SK-N-SH (cell line): ENCODE results near the gene CELF4. TPM values are rescaled to one million over a fixed set of nuclear protein-coding genes. Genes with fewer than 3 reads are reported as not detected.

Experiments
- CTCF ChIA-PET: fragments of 300-600, 350-600 bp; formaldehyde crosslinking; extraction: SDS; loops from one replicate; lab custom pipeline; 2021; lab: Yijun Ruan, JAX
- POLR2A ChIA-PET: fragments of 350-600 bp; sonication (Branson Sonifier 250); formaldehyde crosslinking; extraction: SDS; loops from one replicate; lab custom pipeline; 2020; ENCODE audit warnings: antibody characterized with exemption, inconsistent platforms; lab: Yijun Ruan, JAX
- DNase-seq: peaks from one replicate; pipeline ENCODE4 v3.0.0; 2012
- H2AFZ ChIP-seq: fragments of 200-600 bp; sonication (generic); 2 replicates; pipeline ENCODE4 v1.8.1; 2016; ENCODE audit warnings: antibody characterized with exemption, mild to moderate bottlenecking, low read depth
- H3F3A ChIP-seq: fragments of 200-600 bp; sonication (generic); replicated peaks from 2 replicates; pipeline ENCODE3; 2016; ENCODE audit warnings: antibody characterized with exemption, mild to moderate bottlenecking; ENCODE audit not compliant: insufficient read depth
- H3K27ac ChIP-seq, 2 experiments: fragments of 200-500 bp in 1 of 2; fragments of 200-600 bp in 1 of 2; sonication (Bioruptor generic) in 1 of 2; sonication (generic), shearing (Covaris generic) in 1 of 2; 2 replicates each; pipeline versions ENCODE4 v1.5.1 to v1.6.1; 2014 to 2016; ENCODE audit warnings: low read depth in 2 of 2, inconsistent platforms in 1 of 2, low read length in 1 of 2, mild to moderate bottlenecking in 1 of 2, mixed read lengths in 1 of 2
- H3K27me3 ChIP-seq: fragments of 200-600 bp; sonication (generic), shearing (Covaris generic); 2 replicates; pipeline ENCODE4 v1.6.1; 2016; ENCODE audit warnings: mixed run types; ENCODE audit not compliant: insufficient read depth
- H3K36me3 ChIP-seq, 2 experiments: fragments of 200-500 bp in 1 of 2; fragments of 200-600 bp in 1 of 2; sonication (Bioruptor generic) in 1 of 2; sonication (generic) in 1 of 2; replicated peaks in 1 of 2; 2 replicates each; pipeline versions ENCODE3 to v1.5.1; 2014 to 2016; ENCODE audit warnings: low read length in 1 of 2, mild to moderate bottlenecking in 1 of 2; ENCODE audit not compliant: insufficient read depth in 2 of 2, control insufficient read depth in 1 of 2
- H3K4me1 ChIP-seq, 2 experiments: fragments of 200-500 bp in 1 of 2; fragments of 200-600 bp in 1 of 2; sonication (Bioruptor generic) in 1 of 2; sonication (generic), shearing (Covaris generic) in 1 of 2; 2 replicates each; pipeline versions ENCODE4 v1.5.1 to v1.6.1; 2014 to 2016; ENCODE audit warnings: low read depth in 1 of 2, low read length in 1 of 2, mixed run types in 1 of 2; ENCODE audit not compliant: insufficient read depth in 2 of 2, control insufficient read depth in 1 of 2
- H3K4me2 ChIP-seq: fragments of 200-600 bp; sonication (generic), shearing (Covaris generic); 2 replicates; pipeline ENCODE4 v1.6.1; 2017; ENCODE audit warnings: mixed run types
- H3K4me3 ChIP-seq, 2 experiments: fragments of 200-500 bp in 1 of 2; fragments of 200-600 bp in 1 of 2; sonication (Bioruptor generic) in 1 of 2; sonication (generic), shearing (Covaris generic) in 1 of 2; 2 replicates each; pipeline versions ENCODE4 v1.5.1 to v1.8.1; 2014 to 2016; ENCODE audit warnings: low read depth in 2 of 2, inconsistent platforms in 1 of 2, low read length in 1 of 2, mild to moderate bottlenecking in 1 of 2, mixed read lengths in 1 of 2, moderate library complexity in 1 of 2
- H3K79me2 ChIP-seq: fragments of 200-600 bp; sonication (generic); 2 replicates; pipeline ENCODE4 v1.8.1; 2017; ENCODE audit warnings: mild to moderate bottlenecking; ENCODE audit not compliant: insufficient read depth
- H3K9ac ChIP-seq: fragments of 200-600 bp; sonication (generic); 2 replicates; pipeline ENCODE4 v1.6.1; 2017; ENCODE audit warnings: mixed run types
- H3K9me2 ChIP-seq: fragments of 200-600 bp; sonication (generic); 2 replicates; pipeline ENCODE4 v1.6.1; 2017; ENCODE audit warnings: mixed run types
- H3K9me3 ChIP-seq: fragments of 200-600 bp; sonication (generic); 2 replicates; pipeline ENCODE4 v1.6.1; 2017; ENCODE audit warnings: mixed run types, mild to moderate bottlenecking, moderate library complexity
- H4K20me1 ChIP-seq: fragments of 200-600 bp; sonication (generic); 2 replicates; pipeline ENCODE4 v1.6.1; 2017; ENCODE audit warnings: mild to moderate bottlenecking, mixed run types; ENCODE audit not compliant: insufficient read depth
- CHD2 ChIP-seq: fragments of 150-350 bp; IDR thresholded peaks from 2 replicates; pipeline ENCODE4 v1.6.1; 2018; ENCODE audit warnings: low read length; ENCODE audit not compliant: partially characterized antibody
- EP300 ChIP-seq, 2 experiments: IDR thresholded peaks; 2 replicates each; pipeline versions ENCODE4 v1.4.0 to v1.6.1; 2012; ENCODE audit warnings: borderline replicate concordance in 1 of 2, low read depth in 1 of 2, low read length in 1 of 2
- MEF2A ChIP-seq: IDR thresholded peaks from 2 replicates; pipeline ENCODE4 v1.4.0; 2012; ENCODE audit warnings: low read depth, borderline replicate concordance
- MXI1 ChIP-seq: IDR thresholded peaks from 2 replicates; pipeline ENCODE4 v1.6.1; 2012; ENCODE audit warnings: mild to moderate bottlenecking, low read depth, low read length, improper control_type of control experiment
- NRF1 ChIP-seq: IDR thresholded peaks from 2 replicates; pipeline ENCODE4 v1.6.1; 2012; ENCODE audit warnings: low read depth, mild to moderate bottlenecking, low read length
- POLR2AphosphoS5 ChIP-seq: IDR thresholded peaks from 2 replicates; pipeline ENCODE4 v1.6.1; 2012; ENCODE audit warnings: low read depth, low read length
- RAD21 ChIP-seq: IDR thresholded peaks from 2 replicates; pipeline ENCODE4 v1.6.1; 2012; ENCODE audit warnings: mild to moderate bottlenecking, low read length
- REST ChIP-seq: IDR thresholded peaks from 2 replicates; pipeline ENCODE4 v1.6.1; 2012; ENCODE audit warnings: mild to moderate bottlenecking, low read depth, low read length, moderate library complexity
- SIN3A ChIP-seq: IDR thresholded peaks from 2 replicates; pipeline ENCODE4 v1.6.1; 2012; ENCODE audit warnings: low read depth, mild to moderate bottlenecking, low read length, moderate library complexity, borderline replicate concordance
- SMC3 ChIP-seq: IDR thresholded peaks from 2 replicates; pipeline ENCODE4 v1.6.1; 2012; ENCODE audit warnings: low read depth, low read length, improper control_type of control experiment
- TCF12 ChIP-seq: IDR thresholded peaks from 2 replicates; pipeline ENCODE4 v1.4.0; 2012
- TEAD4 ChIP-seq: IDR thresholded peaks from 2 replicates; pipeline ENCODE4 v1.4.0; 2012; ENCODE audit warnings: mild to moderate bottlenecking, borderline replicate concordance; ENCODE audit not compliant: insufficient read depth
- USF1 ChIP-seq: IDR thresholded peaks from 2 replicates; pipeline ENCODE4 v1.4.0; 2012; ENCODE audit warnings: low read depth, borderline replicate concordance
- USF2 ChIP-seq: fragments of 150-350 bp; IDR thresholded peaks from 2 replicates; pipeline ENCODE4 v1.6.1; 2017; ENCODE audit warnings: antibody characterized with exemption, low read length, low read depth, borderline replicate concordance
- WGBS: methylation state at CpG from one replicate; pipeline ENCODE4 v1.1.6; 2017; ENCODE audit warnings: low lambda C conversion rate; 5-methylcytosine and 5-hydroxymethylcytosine counted together
- polyA plus RNA-seq, 3 experiments: library from polyadenylated mRNA; depleted of rRNA; stranded (reverse); fragments of >200 nt; gene quantifications; 2 replicates each; pipeline ENCODE4 v1.2.3, GENCODE V29; 2012

Gene CELF4
- polyA plus RNA-seq, 1 of the 3 experiments (the other 2 are of a cell fraction): 0.26 TPM

GRCh38 chr18:37563931-37564392 lies 1.6 kb downstream of the CELF4 start:
- H3K4me3 ChIP-seq: peak overlapping the region in 1 of 2 experiments; percentile 46; a peak in 2 of 4 replicates
- no peaks in the 10 kb centered on the region for H4K20me1 ChIP-seq
- H3K9ac ChIP-seq: no peak overlapping the region
- H3K36me3 ChIP-seq: no peaks in the 10 kb centered on the region
- peak; percentile 56 for DNase-seq
- no peak overlapping the region for H2AFZ ChIP-seq
- H3K27ac ChIP-seq: peak overlapping the region in 1 of 2 experiments; percentile 89; a peak in 2 of 4 replicates
- TF ChIP-seq POLR2AphosphoS5 (no peak), CHD2 (no peak), RAD21 (0 out of 2 replicates have a peak, but pooled peaks have one; percentile 5), EP300 (IDR thresholded peaks at IDR 0.05; ENCODE audit: borderline replicate concordance in 1 of 2, low read depth in 1 of 2, low read length in 1 of 2) (no peak)
- no peaks in the 10 kb centered on the region for H3F3A ChIP-seq
- peaks cover 0 to 10% of the 10 kb centered on the region in 2 experiments; a peak in 2 of 4 replicates for H3K4me1 ChIP-seq
- H3K4me2 ChIP-seq: no peak overlapping the region
- no peaks in the 10 kb centered on the region for H3K9me2 ChIP-seq
- ChIA-PET CTCF (interaction anchor here (0.6 to 2.1 kb wide), 9 partner anchors 16 to 551 kb away, joined by 3 to 6 read pairs (median 3); no protein-coding TSS in a partner anchor), POLR2A (interaction anchor here (0.6 to 2.6 kb wide), 2 partner anchors 14 to 25 kb away, joined by 3 to 12 read pairs; no protein-coding TSS in a partner anchor)
- WGBS: 4% methylated on average over 13 of the region's 13 CpGs
- H3K79me2 ChIP-seq: no peaks in the 10 kb centered on the region
- no peaks in the 10 kb centered on the region for H3K9me3 ChIP-seq
- peaks cover 18% of the 10 kb centered on the region for H3K27me3 ChIP-seq

- no peak for TF ChIP-seq TEAD4
- no peak for TF ChIP-seq TCF12
- Histone ChIP-seq H3K27me3 (peaks cover 6% of the 10 kb centered on the region; the same call in 1 of the 2 replicates), H3K4me3 (no peak overlapping the region), H3K9me3 (no peaks in the 10 kb centered on the region), H3K79me2 (no peaks in the 10 kb centered on the region), H3K9ac (no peak overlapping the region), H3K36me3 (no peaks in the 10 kb centered on the region), H4K20me1 (no peaks in the 10 kb centered on the region), H2AFZ (no peak overlapping the region), H3K4me1 (peaks cover 0 to 4% of the 10 kb centered on the region in 2 experiments; a peak in 2 of 4 replicates), H3K27ac (no peak overlapping the region), H3K4me2 (no peak overlapping the region), H3F3A (no peaks in the 10 kb centered on the region), H3K9me2 (no peaks in the 10 kb centered on the region)
- WGBS: 6% methylated on average over 1 of the region's 1 CpG
- ChIA-PET CTCF (interaction anchor here (1.0 to 1.4 kb wide), 2 partner anchors 12 to 24 kb away, joined by 3 read pairs; no protein-coding TSS in a partner anchor), POLR2A (no interaction called here)
- DNase-seq: no peak
These were observed 3.6 kb downstream of the CELF4 start for GRCh38 chr18:37561986-37562385.

- H3K9me3 ChIP-seq: no peaks in the 10 kb centered on the region
- H3K4me2 ChIP-seq: no peak overlapping the region
- no peaks in the 10 kb centered on the region for H3K36me3 ChIP-seq
- ChIA-PET CTCF (interaction anchor here (1.0 to 2.6 kb wide), 4 partner anchors 20 to 219 kb away, joined by 3 to 15 read pairs (median 4); no protein-coding TSS in a partner anchor), POLR2A (no interaction called here)
- H3K9me2 ChIP-seq: no peaks in the 10 kb centered on the region
- no peak overlapping the region for H3K27ac ChIP-seq
- H3F3A ChIP-seq: no peaks in the 10 kb centered on the region
- DNase-seq: no peak
- WGBS: 3% methylated on average over 2 of the region's 2 CpGs
- no peaks in the 10 kb centered on the region for H3K27me3 ChIP-seq
- H3K4me3 ChIP-seq: no peak overlapping the region
- H3K9ac ChIP-seq: no peak overlapping the region
- TF ChIP-seq USF1 (no peak), MXI1 (no peak), SIN3A (no peak), REST (no peak), NRF1 (no peak), MEF2A (no peak), USF2 (no peak), SMC3 (no peak)
- H4K20me1 ChIP-seq: no peaks in the 10 kb centered on the region
- no peak overlapping the region for H2AFZ ChIP-seq
- no peaks in the 10 kb centered on the region for H3K79me2 ChIP-seq
- no peaks in the 10 kb centered on the region; a peak in 2 of 4 replicates for H3K4me1 ChIP-seq
These were observed 5.6 kb downstream of the CELF4 start for GRCh38 chr18:37560003-37560402.
